GM12878 (cell line): Measurements from ENCODE around the gene CYP24A1. TPM values are rescaled to one million over a fixed set of nuclear protein-coding genes. Genes with fewer than 3 reads are reported as not detected.

Source experiments
- ATAC-seq: fragments of 200-7000 bp; cut with Tn5 transposase; 3 replicates; pipeline ENCODE4 v1.9.1; 2020; ENCODE audit warnings: mild to moderate bottlenecking, moderate library complexity
- BruUV-seq: library from RNA; stranded (reverse); fragments of 400-500 nt; replicated peaks from 2 replicates; lab custom pipeline; 2021; lab: Mats Ljungman, UMichigan
- CTCF ChIA-PET: fragments of 300-600 bp; sonication (Branson Sonifier 250); formaldehyde crosslinking; extraction: SDS; loops from one replicate; lab custom pipeline; 2021; ENCODE audit warnings: inconsistent platforms; lab: Yijun Ruan, JAX
- POLR2A ChIA-PET: fragments of 350-600 bp; formaldehyde crosslinking; extraction: SDS; loops from one replicate; lab custom pipeline; 2021; ENCODE audit warnings: inconsistent platforms; lab: Charles Lee
- RAD21 ChIA-PET: fragments of 300-600 bp; sonication (Branson Sonifier 250); formaldehyde crosslinking; loops from one replicate; lab custom pipeline; 2023; ENCODE audit warnings: antibody characterized with exemption; ENCODE audit not compliant: unreplicated experiment; lab: Charles Lee
- SMC1A ChIA-PET: fragments of 300-600 bp; sonication (Branson Sonifier 250); formaldehyde crosslinking; loops from one replicate; lab custom pipeline; 2023; ENCODE audit not compliant: unreplicated experiment, uncharacterized antibody; lab: Charles Lee
- DNase-seq: peaks from one replicate; pipeline ENCODE4 v3.0.0-alpha.2; 2011; ENCODE audit warnings: low read depth, low spot score
- FAIRE-seq: peaks from 3 replicates; lab custom pipeline; 2011; peaks lifted over from hg19 to GRCh38; lab: Jason Lieb, UNC
- H2AFZ ChIP-seq: 2 replicates; pipeline ENCODE4 v1.6.0; 2011; ENCODE audit warnings: low read depth, low read length, control low read depth; ENCODE audit not compliant: control insufficient read depth
- H3K27ac ChIP-seq: 2 replicates; pipeline ENCODE4 v1.5.1; 2011; ENCODE audit warnings: control low read depth; ENCODE audit not compliant: control insufficient read depth, insufficient read depth
- H3K27me3 ChIP-seq, 2 experiments: replicated peaks in 1 of 2; 2 replicates each; pipeline versions ENCODE4 v1.6.0 to v1.6.1; 2011; ENCODE audit warnings: low read length in 1 of 2; ENCODE audit not compliant: control insufficient read depth in 2 of 2, insufficient read depth in 2 of 2
- H3K36me3 ChIP-seq, 2 experiments: 2 replicates each; pipeline ENCODE4 v1.5.1; 2011; ENCODE audit warnings: low read length in 1 of 2; ENCODE audit not compliant: control insufficient read depth in 2 of 2, insufficient read depth in 2 of 2
- H3K4me1 ChIP-seq: 2 replicates; pipeline ENCODE4 v1.6.1; 2011; ENCODE audit warnings: mild to moderate bottlenecking, low read length, moderate library complexity, mixed read lengths; ENCODE audit not compliant: control insufficient read depth, insufficient read depth
- H3K4me2 ChIP-seq: 2 replicates; pipeline ENCODE4 v1.6.0; 2011; ENCODE audit warnings: control low read depth; ENCODE audit not compliant: control insufficient read depth, insufficient read depth
- H3K4me3 ChIP-seq: fragments of 200-600 bp; sonication (generic); 2 replicates; pipeline ENCODE4 v1.5.1; 2016
- H3K79me2 ChIP-seq: 2 replicates; pipeline ENCODE4 v1.6.0; 2011; ENCODE audit warnings: low read length; ENCODE audit not compliant: control insufficient read depth, insufficient read depth
- H3K9ac ChIP-seq: 2 replicates; pipeline ENCODE4 v1.8.0; 2011; ENCODE audit warnings: low read length, control low read depth, mixed read lengths; ENCODE audit not compliant: control insufficient read depth, insufficient read depth
- H3K9me3 ChIP-seq: replicated peaks from 3 replicates; pipeline ENCODE4 v1.5.1; 2011; ENCODE audit warnings: mild to moderate bottlenecking, low read length; ENCODE audit not compliant: control insufficient read depth, insufficient read depth
- H4K20me1 ChIP-seq: 2 replicates; pipeline ENCODE4 v1.6.0; 2011; ENCODE audit not compliant: control insufficient read depth, insufficient read depth
- BCL11A ChIP-seq: IDR thresholded peaks from 2 replicates; pipeline ENCODE4 v1.6.1; 2011; ENCODE audit warnings: low read depth, low read length
- CHD2 ChIP-seq: IDR thresholded peaks from 2 replicates; pipeline ENCODE4 v1.6.1; 2011; ENCODE audit warnings: low read depth, low read length, improper control_type of control experiment, borderline replicate concordance
- EGR1 ChIP-seq, 2 experiments: IDR thresholded peaks; 1 replicate in 1 of 2; 2 replicates in 1 of 2; pipeline ENCODE4 v1.6.1; 2011 to 2012; ENCODE audit warnings: low read depth in 2 of 2, low read length in 2 of 2, borderline replicate concordance in 1 of 2, mild to moderate bottlenecking in 1 of 2, moderate library complexity in 1 of 2
- MEF2B ChIP-seq: fragments of 450-650 bp; IDR thresholded peaks from 2 replicates; pipeline ENCODE4 v1.6.1; 2018; ENCODE audit warnings: mild to moderate bottlenecking, moderate library complexity; ENCODE audit not compliant: partially characterized antibody, poor library complexity, severe bottlenecking
- NBN ChIP-seq: fragments of 450-650 bp; IDR thresholded peaks from 2 replicates; pipeline ENCODE4 v1.6.1; 2016
- NFXL1 ChIP-seq: fragments of 450-650 bp; IDR thresholded peaks from 2 replicates; pipeline ENCODE4 v1.6.1; 2017; ENCODE audit warnings: antibody characterized with exemption, mild to moderate bottlenecking, borderline replicate concordance
- NKRF ChIP-seq: fragments of 450-650 bp; conservative IDR thresholded peaks from 2 replicates; pipeline ENCODE4 v1.6.1; 2017; ENCODE audit warnings: mild to moderate bottlenecking, moderate library complexity
- ZBED1 ChIP-seq: IDR thresholded peaks from 2 replicates; pipeline ENCODE4 v1.6.1; 2016; ENCODE audit warnings: borderline replicate concordance
- WGBS: methylation state at CpG from one replicate; pipeline ENCODE4 v1.1.6; 2016; ENCODE audit warnings: low lambda C conversion rate; ENCODE audit not compliant: insufficient replicate concordance, insufficient coverage; ENCODE audit errors: missing lambda C conversion rate; 5-methylcytosine and 5-hydroxymethylcytosine counted together
- in situ Hi-C: fragments of 300-500 bp; cut with MboI; formaldehyde crosslinking; loops from 9 replicates; pipeline ENCODE4 v1.14.3; 2018; ENCODE audit warnings: mixed read lengths
- intact Hi-C: fragments of 100-400 bp; cut with micrococcal nuclease; formaldehyde crosslinking; loops from one replicate; pipeline ENCODE4 v1.14.2; 2022; ENCODE audit not compliant: unreplicated experiment
- polyA plus RNA-seq, 11 experiments: library from polyadenylated mRNA; depleted of rRNA in 4 of 11; unstranded in 6 of 11; stranded (reverse) in 5 of 11; fragments of >200 nt; fragmentation: Nextera tagmentation in 4 of 11; fragmentation: Illumina TruSeq in 1 of 11; extraction: Ambion mirVana in 4 of 11; extraction: Trizol in 1 of 11; gene quantifications; 1 replicate in 1 of 11; 2 replicates in 10 of 11; pipeline versions ENCODE4 v1.2.1 to v1.2.3, GENCODE V29; 2011 to 2016; ENCODE audit warnings: inconsistent platforms in 2 of 11, missing spikeins in 2 of 11, low read depth in 1 of 11
- total RNA-seq, 4 experiments: library from RNA; depleted of rRNA in 3 of 4; stranded (reverse); fragments of >200 nt in 3 of 4; fragmentation: Illumina TruSeq in 1 of 4; extraction: Trizol in 1 of 4; gene quantifications; 2 replicates each; pipeline versions ENCODE4 v1.2.1 to v1.2.3, GENCODE V29; 2013 to 2021

The CYP24A1 gene
- total and polyA plus RNA-seq, 10 of the 15 experiments (the other 5 are each of a cell fraction or from before 2014, with no cell fraction given), result 0.69 TPM; not detected in 9

- intact Hi-C loops, result no loop called here
- Histone ChIP-seq H3K4me1 (no peaks in the 10 kb centered on the region), H3K27me3 (peaks cover 2 to 4% of the 10 kb centered on the region in 2 experiments; a peak in 3 of 4 replicates)
- RAD21 ChIA-PET, result no interaction called here
- TF ChIP-seq MEF2B (no peak), EGR1 (IDR thresholded peaks at IDR 0.05; ENCODE audit: borderline replicate concordance in 1 of 2, low read depth in 2 of 2, low read length in 2 of 2) (no peak)
- TF ChIP-seq, all 136 proteins: peak for 0
- no peak overlapping the region for H3K27ac ChIP-seq
- in situ Hi-C loops, result no loop called here
- ChIA-PET SMC1A (no interaction called here), POLR2A (no interaction called here), CTCF (no interaction called here)
- H4K20me1 ChIP-seq, result no peaks in the 10 kb centered on the region
- H2AFZ ChIP-seq, result no peak overlapping the region
- no peaks in the 10 kb centered on the region for H3K9me3 ChIP-seq
- no peak overlapping the region for H3K4me3 ChIP-seq
- no peaks in the 10 kb centered on the region for H3K79me2 ChIP-seq
- WGBS, result 12% methylated on average over 5 of the region's 5 CpGs
- no peak overlapping the region for H3K4me2 ChIP-seq
- H3K36me3 ChIP-seq, result no peaks in the 10 kb centered on the region; a peak in 1 of 4 replicates
- ATAC-seq, result no peak
- DNase-seq, result no peak
- no peak overlapping the region for H3K9ac ChIP-seq
- no TSS peak for BruUV-seq
- FAIRE-seq, result no peak
Measured at GRCh38 chr20:54163402-54163801, 10.4 kb downstream of the CYP24A1 start.

DNA sequence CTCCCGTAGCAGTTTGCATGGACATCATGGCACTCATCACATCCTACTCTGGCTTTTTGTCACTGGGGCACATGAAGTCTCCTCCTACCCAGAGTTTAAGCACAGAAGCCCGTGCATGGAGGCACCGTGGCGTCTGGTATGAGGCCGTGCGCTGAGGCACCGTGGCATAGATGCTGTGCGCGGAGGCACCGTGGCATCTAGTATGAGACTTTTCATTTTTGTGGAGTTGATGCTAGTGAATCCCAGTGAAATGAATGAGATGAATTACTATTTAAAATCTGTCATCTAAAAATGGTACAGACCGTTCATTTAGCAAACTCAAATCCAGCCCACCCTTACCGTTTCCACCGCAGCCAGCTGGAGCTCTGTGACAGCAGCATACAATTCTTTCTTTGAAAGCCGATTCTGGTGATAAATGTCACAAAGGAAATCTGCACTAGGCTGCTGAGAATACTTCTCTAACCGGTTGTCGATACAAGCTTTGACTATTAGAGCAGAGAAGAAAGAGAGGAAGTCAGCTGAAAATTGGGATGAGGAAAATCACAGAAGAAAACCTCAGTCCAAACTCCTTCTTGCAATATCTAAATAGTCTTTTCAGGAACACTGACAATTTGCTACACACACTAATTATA is 11.3 kb downstream of the CYP24A1 start:
- Histone ChIP-seq H3K9me3 (no peaks in the 10 kb centered on the region), H3K9ac (no peak overlapping the region), H3K27ac (no peak overlapping the region), H3K4me1 (no peaks in the 10 kb centered on the region), H3K27me3 (peaks cover 0 to 1% of the 10 kb centered on the region in 2 experiments), H2AFZ (no peak overlapping the region), H3K4me3 (no peak overlapping the region), H3K36me3 (no peaks in the 10 kb centered on the region), H4K20me1 (no peaks in the 10 kb centered on the region), H3K4me2 (no peak overlapping the region), H3K79me2 (no peaks in the 10 kb centered on the region)
- ATAC-seq (no peak), DNase-seq (no peak), FAIRE-seq (no peak)
- intact Hi-C loops (no loop called here), in situ Hi-C loops (no loop called here)
- 46% methylated on average over 16 of the region's 16 CpGs for WGBS
- ChIA-PET CTCF (no interaction called here), SMC1A (no interaction called here), RAD21 (no interaction called here), POLR2A (no interaction called here)
- BruUV-seq, result no TSS peak
- TF ChIP-seq NBN, result no peak
- TF ChIP-seq CHD2, result no peak
- no peak for TF ChIP-seq NKRF
- no peak for TF ChIP-seq ZBED1
- TF ChIP-seq BCL11A, result no peak
- 0 out of 2 replicates have a peak, but pooled peaks have one; percentile 51 for TF ChIP-seq NFXL1
